Calu3 (cell line): ENCODE results near the gene SLC8A1. TPM values are rescaled to one million over a fixed set of nuclear protein-coding genes. Genes with fewer than 3 reads are reported as not detected.

Experiments
- BruUV-seq: library from RNA; stranded (reverse); fragments of 400-500 nt; replicated peaks from 2 replicates; lab custom pipeline; 2021; lab: Mats Ljungman, UMichigan
- CTCF ChIA-PET: fragments of 300-600 bp; sonication (Branson Sonifier 250); formaldehyde crosslinking; loops from one replicate; lab custom pipeline; 2022; ENCODE audit warnings: antibody characterized with exemption; lab: Charles Lee
- DNase-seq: peaks from one replicate; pipeline ENCODE4 v3.0.0; 2022
- H3K27ac Mint-ChIP-seq: one replicate; pipeline ENCODE4 v1.8.0; 2022; ENCODE audit warnings: mixed read lengths; ENCODE audit not compliant: unreplicated experiment
- H3K27me3 Mint-ChIP-seq: one replicate; pipeline ENCODE4 v1.8.0; 2022; ENCODE audit warnings: mixed read lengths; ENCODE audit not compliant: unreplicated experiment
- H3K36me3 Mint-ChIP-seq: one replicate; pipeline ENCODE4 v1.8.0; 2022; ENCODE audit warnings: mild to moderate bottlenecking, moderate library complexity, mixed read lengths; ENCODE audit not compliant: insufficient read depth, unreplicated experiment
- H3K4me1 Mint-ChIP-seq: one replicate; pipeline ENCODE4 v1.8.0; 2022; ENCODE audit warnings: mild to moderate bottlenecking, low read depth, mixed read lengths; ENCODE audit not compliant: unreplicated experiment
- H3K4me3 Mint-ChIP-seq: one replicate; pipeline ENCODE4 v1.8.0; 2022; ENCODE audit warnings: mild to moderate bottlenecking, low read depth, moderate library complexity, mixed read lengths; ENCODE audit not compliant: unreplicated experiment
- H3K9me3 Mint-ChIP-seq: one replicate; pipeline ENCODE4 v1.8.0; 2022; ENCODE audit warnings: low read depth, mixed read lengths; ENCODE audit not compliant: unreplicated experiment
- CTCF ChIP-seq: fragments of 200-600 bp; IDR thresholded peaks from one replicate; pipeline ENCODE4 v1.8.0; 2022; ENCODE audit warnings: antibody characterized with exemption; ENCODE audit not compliant: unreplicated experiment
- intact Hi-C: fragments of 100-400 bp; cut with micrococcal nuclease; formaldehyde crosslinking; loops from one replicate; pipeline ENCODE4 v1.10.0; 2022; ENCODE audit not compliant: unreplicated experiment
- total RNA-seq: library from RNA; stranded (reverse); gene quantifications from 2 replicates; pipeline ENCODE4 v1.2.3, GENCODE V29; 2022

Gene SLC8A1
- total RNA-seq, 1 experiment from 2014 or later = 0.05 TPM

GRCh38 chr2:40230707-40231432 is 221.0 kb downstream of the SLC8A1 start:
- no peak for DNase-seq
- Mint-ChIP-seq H3K4me3 (no peak overlapping the region), H3K36me3 (no peaks in the 10 kb centered on the region), H3K9me3 (no peaks in the 10 kb centered on the region), H3K4me1 (no peaks in the 10 kb centered on the region), H3K27me3 (no peaks in the 10 kb centered on the region), H3K27ac (no peak overlapping the region)
- BruUV-seq = no TSS peak
- intact Hi-C loops = no loop called here
- TF ChIP-seq CTCF = no peak
- CTCF ChIA-PET = interaction anchor here (0.6 kb wide), 1 partner anchor 35 kb away, joined by 3 read pairs; no protein-coding TSS in a partner anchor

- intact Hi-C loops = no loop called here
- no peak for DNase-seq
- no peaks in the 10 kb centered on the region for H3K27me3 Mint-ChIP-seq
- CTCF ChIA-PET = no interaction called here
- H3K9me3 Mint-ChIP-seq = no peaks in the 10 kb centered on the region
- no peak for TF ChIP-seq CTCF
- no peak overlapping the region for H3K27ac Mint-ChIP-seq
- no TSS peak for BruUV-seq
- H3K4me3 Mint-ChIP-seq = no peak overlapping the region
- no peaks in the 10 kb centered on the region for H3K36me3 Mint-ChIP-seq
- no peaks in the 10 kb centered on the region for H3K4me1 Mint-ChIP-seq
Measured at GRCh38 chr2:40230186-40230585, 221.7 kb downstream of the SLC8A1 start.

GRCh38 chr2:40228310-40228709 is 223.6 kb downstream of the SLC8A1 start:
- Mint-ChIP-seq H3K9me3 (peaks cover 3% of the 10 kb centered on the region), H3K27me3 (no peaks in the 10 kb centered on the region), H3K27ac (no peak overlapping the region), H3K4me3 (no peak overlapping the region), H3K4me1 (no peaks in the 10 kb centered on the region), H3K36me3 (no peaks in the 10 kb centered on the region)
- DNase-seq = no peak
- BruUV-seq = no TSS peak
- CTCF ChIA-PET = no interaction called here
- intact Hi-C loops = no loop called here
- TF ChIP-seq CTCF = no peak

GRCh38 chr2:40227210-40227609 is 224.7 kb downstream of the SLC8A1 start:
- BruUV-seq = no TSS peak
- Mint-ChIP-seq H3K4me1 (no peaks in the 10 kb centered on the region), H3K4me3 (no peak overlapping the region), H3K36me3 (no peaks in the 10 kb centered on the region), H3K27ac (no peak overlapping the region), H3K27me3 (no peaks in the 10 kb centered on the region), H3K9me3 (peaks cover 3% of the 10 kb centered on the region)
- intact Hi-C loops = no loop called here
- DNase-seq = no peak
- no peak for TF ChIP-seq CTCF
- CTCF ChIA-PET = no interaction called here
